GM23248 (cell line): ENCODE measurements around the gene SWSAP1. TPM values are rescaled to one million over a fixed set of nuclear protein-coding genes. Genes with fewer than 3 reads are reported as not detected.
"Not testable (repeated sequence)": the region's sequence is repeated elsewhere in the genome, so short reads cannot be mapped to it uniquely, and the experiment has no call there.

Experiments used
- DNase-seq: peaks from one replicate; pipeline ENCODE4 v3.0.0-alpha.2; 2015
- H2AFZ ChIP-seq: fragments of 200-600 bp; sonication (generic); 2 replicates; pipeline ENCODE4 v1.6.1; 2016; ENCODE audit warnings: antibody characterized with exemption
- H3F3A ChIP-seq: fragments of 200-600 bp; sonication (generic); 2 replicates; pipeline ENCODE4 v1.6.1; 2016; ENCODE audit warnings: mild to moderate bottlenecking, antibody characterized with exemption, mixed run types; ENCODE audit not compliant: insufficient read depth
- H3K27ac ChIP-seq: fragments of 200-600 bp; sonication (generic); 2 replicates; pipeline ENCODE4 v1.5.1; 2016; ENCODE audit warnings: mild to moderate bottlenecking
- H3K27me3 ChIP-seq: fragments of 200-600 bp; sonication (generic); replicated peaks from 2 replicates; pipeline ENCODE4 v1.6.1; 2016; ENCODE audit warnings: mild to moderate bottlenecking; ENCODE audit not compliant: insufficient read depth
- H3K36me3 ChIP-seq: fragments of 200-600 bp; sonication (generic); 2 replicates; pipeline ENCODE4 v1.6.1; 2016; ENCODE audit warnings: low read depth, mild to moderate bottlenecking
- H3K4me1 ChIP-seq: fragments of 200-600 bp; sonication (generic); 2 replicates; pipeline ENCODE4 v1.6.1; 2016; ENCODE audit warnings: mild to moderate bottlenecking; ENCODE audit not compliant: insufficient read depth
- H3K4me2 ChIP-seq: fragments of 200-600 bp; sonication (generic); one replicate; pipeline ENCODE4 v1.6.1; 2016; ENCODE audit warnings: mild to moderate bottlenecking; ENCODE audit not compliant: unreplicated experiment
- H3K4me3 ChIP-seq: fragments of 200-600 bp; sonication (generic); 2 replicates; pipeline ENCODE4 v1.5.1; 2016; ENCODE audit warnings: mild to moderate bottlenecking
- H3K79me2 ChIP-seq: fragments of 200-600 bp; sonication (generic); 2 replicates; pipeline ENCODE4 v1.6.1; 2016; ENCODE audit warnings: mild to moderate bottlenecking; ENCODE audit not compliant: insufficient read depth
- H3K9ac ChIP-seq: fragments of 200-600 bp; sonication (generic); 2 replicates; pipeline ENCODE4 v1.6.1; 2016; ENCODE audit warnings: mild to moderate bottlenecking
- H3K9me2 ChIP-seq: fragments of 200-600 bp; sonication (generic); 2 replicates; pipeline ENCODE4 v1.6.1; 2016; ENCODE audit warnings: mixed run types, mild to moderate bottlenecking, moderate library complexity; ENCODE audit not compliant: insufficient read depth
- H3K9me3 ChIP-seq: fragments of 200-600 bp; sonication (generic); one replicate; pipeline ENCODE4 v1.6.1; 2017; ENCODE audit warnings: low read depth
- H4K20me1 ChIP-seq: fragments of 200-600 bp; sonication (generic); 2 replicates; pipeline ENCODE4 v1.6.0; 2016; ENCODE audit not compliant: insufficient read depth
- EZH2 ChIP-seq: fragments of 200-600 bp; sonication (generic); IDR thresholded peaks from 2 replicates; pipeline ENCODE4 v1.6.1; 2018; ENCODE audit warnings: antibody characterized with exemption, mild to moderate bottlenecking; ENCODE audit not compliant: insufficient read depth, poor library complexity, severe bottlenecking
- EZH2phosphoT487 ChIP-seq: fragments of 200-600 bp; sonication (generic); IDR thresholded peaks from 2 replicates; pipeline ENCODE4 v1.6.1; 2018; ENCODE audit warnings: antibody characterized with exemption, moderate library complexity, mild to moderate bottlenecking, low read depth; ENCODE audit not compliant: insufficient read depth
- WGBS, 2 experiments: methylation state at CpG; one replicate each; pipeline ENCODE4 v1.1.6; 2015 to 2017; ENCODE audit warnings: low lambda C conversion rate in 2 of 2, low coverage in 1 of 2; ENCODE audit errors: missing lambda C conversion rate in 2 of 2; 5-methylcytosine and 5-hydroxymethylcytosine counted together
- in situ Hi-C: fragments of 300-500 bp; cut with MboI; formaldehyde crosslinking; loops from 2 replicates; pipeline ENCODE4 v1.15.0; 2020
- polyA plus RNA-seq: library from polyadenylated mRNA; unstranded; fragments of >200 nt; fragmentation: Nextera tagmentation; extraction: Ambion mirVana; gene quantifications from 2 replicates; pipeline ENCODE4 v1.2.1, GENCODE V29; 2016
- total RNA-seq: library from RNA; depleted of rRNA; stranded (reverse); fragments of >200 nt; shearing (Covaris generic); gene quantifications from 2 replicates; pipeline ENCODE4 v1.2.3, GENCODE V29; 2014

Gene SWSAP1
- total and polyA plus RNA-seq, 2 experiments from 2014 or later: 0.32 to 1.3 TPM

- DNase-seq: no peak
- Histone ChIP-seq H3K4me1 (0 out of 2 replicates have a peak, but pooled peaks cover 5% of the 10 kb centered on the region), H3K27me3 (no peaks in the 10 kb centered on the region), H3K79me2 (no peaks in the 10 kb centered on the region), H3K9ac (no peak overlapping the region), H3K36me3 (no peaks in the 10 kb centered on the region), H2AFZ (no peak overlapping the region), H3K9me3 (no peaks in the 10 kb centered on the region), H3F3A (no peaks in the 10 kb centered on the region), H4K20me1 (no peaks in the 10 kb centered on the region), H3K4me3 (no peak overlapping the region), H3K4me2 (peak overlapping the region; percentile 87), H3K9me2 (no peaks in the 10 kb centered on the region), H3K27ac (no peak overlapping the region)
- in situ Hi-C loops: no loop called here
- 81 to 85% methylated on average over 7 of the region's 7 CpGs for WGBS, 2 experiments
- TF ChIP-seq EZH2 (no peak), EZH2phosphoT487 (no peak)
Observed at GRCh38 chr19:11338121-11338520, 36.3 kb upstream of the SWSAP1 start.

DNA sequence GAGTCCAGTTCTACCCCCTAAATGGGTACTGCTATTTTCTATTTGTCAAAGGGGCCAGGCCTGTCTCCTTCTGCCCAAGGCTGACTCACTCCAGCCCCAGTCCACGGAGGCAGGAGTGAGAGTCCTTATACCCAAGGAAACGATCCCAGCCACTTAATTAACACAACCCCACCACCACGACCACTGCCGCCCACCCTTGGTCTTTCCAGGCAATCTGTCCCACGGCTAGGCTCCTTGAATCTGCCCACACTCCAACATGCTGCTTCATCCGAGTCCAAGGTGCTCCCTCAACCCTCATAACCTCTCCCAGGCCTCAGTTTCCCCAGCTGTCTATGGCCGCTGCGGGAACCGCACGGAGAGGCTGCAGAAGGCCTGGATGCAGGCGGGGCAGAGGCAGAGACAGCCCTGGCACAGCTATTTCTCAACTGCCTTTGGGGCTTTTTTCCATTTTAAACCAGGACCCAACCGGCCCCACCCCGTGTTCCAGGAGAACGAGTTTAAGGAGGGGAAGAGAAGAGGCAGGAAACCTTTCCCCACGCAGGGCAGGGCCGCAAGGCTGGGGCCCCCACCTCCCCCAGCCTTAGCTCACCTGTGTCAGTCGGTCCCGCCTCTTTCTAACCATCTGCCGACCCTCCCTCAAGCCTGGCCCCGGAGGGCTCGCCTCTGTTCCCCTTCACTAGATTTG, 35.8 kb upstream of the SWSAP1 start:
- Histone ChIP-seq H3K36me3 (no peaks in the 10 kb centered on the region), H3K9me3 (no peaks in the 10 kb centered on the region), H4K20me1 (no peaks in the 10 kb centered on the region), H3K9ac (peak overlapping the region; percentile 68), H3K4me1 (peaks cover 7% of the 10 kb centered on the region; the same call in 1 of the 2 replicates), H3K27me3 (no peaks in the 10 kb centered on the region), H3K79me2 (no peaks in the 10 kb centered on the region), H3K4me2 (peak overlapping the region; percentile 87), H3K9me2 (no peaks in the 10 kb centered on the region), H3K4me3 (peak overlapping the region; percentile 78), H3K27ac (no peak overlapping the region), H3F3A (peaks cover 4% of the 10 kb centered on the region; the same call in 1 of the 2 replicates), H2AFZ (peak overlapping the region; percentile 90)
- in situ Hi-C loops: no loop called here
- 20 to 26% methylated on average over 19 to 21 of the region's 21 CpGs for WGBS, 2 experiments
- peak; percentile 47 for DNase-seq
- no peak for TF ChIP-seq EZH2phosphoT487
- TF ChIP-seq EZH2: no peak

DNA sequence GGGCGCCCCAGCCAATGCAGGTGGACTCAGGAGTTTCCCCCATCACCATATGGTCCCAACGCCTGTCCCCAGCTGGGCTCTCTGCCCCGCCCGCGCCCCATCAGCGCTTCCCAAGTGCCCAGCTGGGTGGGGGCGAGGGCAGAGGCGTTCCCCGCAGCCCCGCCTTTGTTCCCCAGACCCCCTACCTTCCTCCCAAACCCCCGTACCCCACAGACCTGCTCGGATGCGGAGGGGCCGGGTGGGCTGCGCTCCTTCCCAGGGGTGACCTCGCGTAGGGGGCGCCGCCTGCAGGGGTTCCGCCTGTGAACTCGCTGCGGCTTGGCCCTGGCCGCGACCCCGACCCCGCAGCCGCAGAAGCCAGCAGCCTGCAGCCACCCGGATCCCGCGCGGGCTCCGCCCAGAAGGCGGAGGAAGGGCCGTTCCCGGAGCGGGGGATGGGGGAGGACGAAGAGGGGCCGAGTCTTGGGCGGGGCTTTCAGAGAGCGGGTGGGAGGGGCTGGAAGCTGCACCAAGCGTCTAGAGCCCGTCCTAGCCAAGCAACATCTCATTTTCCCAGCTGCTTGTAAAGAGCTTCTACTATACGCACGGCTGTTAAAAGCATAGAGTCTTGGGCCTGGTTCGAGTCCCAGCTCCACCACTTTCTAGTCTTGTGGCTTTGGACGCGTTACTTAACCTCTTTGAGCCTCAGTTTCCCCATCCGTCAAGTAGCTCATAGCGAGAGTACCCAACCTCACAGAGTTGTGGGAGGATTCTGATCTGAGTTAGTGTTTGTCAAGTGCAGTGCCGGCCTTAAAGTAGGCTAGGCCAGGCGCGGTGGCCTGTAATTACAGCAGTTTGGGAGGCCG, 35.0 kb upstream of the SWSAP1 start, which contains the start of gene RAB3D:
Gene RAB3D, minus strand, starts transcription at position 404 of the 845 bp plus-strand sequence. CDS start 2,258 bp downstream, outside the sequence.
- Histone ChIP-seq H3K36me3 (no peaks in the 10 kb centered on the region), H3K4me3 (peak within 1 kb of the TSS; percentile 78), H3K4me1 (peaks cover 13% of the 10 kb centered on the region), H3K4me2 (peak within 1 kb of the TSS; percentile 87), H4K20me1 (no peaks in the 10 kb centered on the region), H3K9me2 (no peaks in the 10 kb centered on the region), H3K27ac (no peak within 1 kb of the TSS), H3F3A (peaks cover 10% of the 10 kb centered on the region), H3K9ac (peak within 1 kb of the TSS; percentile 68), H3K79me2 (no peaks in the 10 kb centered on the region), H2AFZ (peak within 1 kb of the TSS; percentile 90), H3K9me3 (no peaks in the 10 kb centered on the region), H3K27me3 (no peaks in the 10 kb centered on the region)
- 2 to 6% methylated on average over 31 to 53 of the region's 53 CpGs for WGBS, 2 experiments
- DNase-seq: peak; percentile 94
- no peak for TF ChIP-seq EZH2
- no peak for TF ChIP-seq EZH2phosphoT487
- in situ Hi-C loops: no loop called here

DNA sequence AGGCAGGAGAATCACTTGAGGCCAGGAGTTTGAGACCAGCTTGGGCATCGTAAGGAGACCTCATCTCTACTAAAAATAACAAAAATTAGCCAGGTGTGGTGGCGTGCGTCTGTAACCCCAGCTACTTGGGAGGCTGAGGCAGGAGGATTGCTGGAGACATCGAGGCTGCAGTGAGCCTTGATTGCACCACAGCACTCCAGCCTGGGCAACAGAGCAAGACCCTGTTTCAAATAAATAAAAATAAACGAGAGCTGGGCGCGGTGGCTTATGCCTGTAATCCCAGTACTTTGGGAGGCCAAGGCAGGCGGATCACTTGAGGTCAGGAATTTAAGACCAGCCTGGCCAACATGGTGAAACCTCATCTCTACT, 34.4 kb upstream of the SWSAP1 start:
- H3K27me3 ChIP-seq, H3K79me2 ChIP-seq, H4K20me1 ChIP-seq, H3K9me3 ChIP-seq, H3K27ac ChIP-seq, H3K9me2 ChIP-seq, DNase-seq, H3K36me3 ChIP-seq, in situ Hi-C loops: not testable (repeated sequence)
- 64 to 67% methylated on average over 8 of the region's 8 CpGs for WGBS, 2 experiments
- peaks cover 16% of the 10 kb centered on the region for H3K4me1 ChIP-seq
- peak overlapping the region; percentile 87 for H3K4me2 ChIP-seq
- H3F3A ChIP-seq: peaks cover 15% of the 10 kb centered on the region
- peak overlapping the region; percentile 68; the same call in 1 of the 2 replicates for H3K9ac ChIP-seq
- peak overlapping the region; percentile 90 for H2AFZ ChIP-seq
- peak overlapping the region; percentile 78 for H3K4me3 ChIP-seq
